Measurements from ENCODE around the gene MAFG.

Gene MAFG

GRCh38 chr17:81888988-81889595 lies 38.4 kb downstream of the MAFG start:
- no peaks in the 10 kb centered on the region for H3K9me2 ChIP-seq (replicated peaks; ENCODE audit: insufficient read depth, low read length)
- H3K9ac ChIP-seq (ENCODE audit: low read length) = no peak overlapping the region
- H3K9me3 ChIP-seq (ENCODE audit: insufficient read depth, low read length) = no peaks in the 10 kb centered on the region
- H3K27ac ChIP-seq (ENCODE audit: low read depth, low read length) = no peak overlapping the region
- H3K79me2 ChIP-seq (ENCODE audit: insufficient read depth, low read length) = peaks cover 68% of the 10 kb centered on the region
- H3K36me3 ChIP-seq (ENCODE audit: low read length) = peaks cover 30% of the 10 kb centered on the region
- H3K4me3 ChIP-seq (ENCODE audit: insufficient read depth, low read length, poor library complexity, severe bottlenecking) = no peak overlapping the region
- TF ChIP-seq CTCF (IDR thresholded peaks at IDR 0.05; ENCODE audit: insufficient read depth, low read length, poor library complexity, severe bottlenecking) (no peak), EZH2phosphoT487 (conservative IDR thresholded peaks at IDR 0.05; ENCODE audit: low read length) (no peak)
- peaks cover 4% of the 10 kb centered on the region; the same call in 1 of the 2 replicates for H4K20me1 ChIP-seq (ENCODE audit: low read depth, low read length)
- no peak overlapping the region for H3K4me2 ChIP-seq (ENCODE audit: low read depth, low read length, poor library complexity, severe bottlenecking)
- no peaks in the 10 kb centered on the region for H3K27me3 ChIP-seq (ENCODE audit: low read length)
- peaks cover 13% of the 10 kb centered on the region for H3F3A ChIP-seq (ENCODE audit: insufficient read depth)
- H2AFZ ChIP-seq (ENCODE audit: low read depth, low read length, severe bottlenecking) = no peak overlapping the region

GRCh38 chr17:81888105-81888987 lies 39.2 kb downstream of the MAFG start:
- Histone ChIP-seq H3K9me2 (replicated peaks; ENCODE audit: insufficient read depth, low read length) (no peaks in the 10 kb centered on the region), H2AFZ (ENCODE audit: low read depth, low read length, severe bottlenecking) (no peak overlapping the region), H3K27ac (ENCODE audit: low read depth, low read length) (no peak overlapping the region), H3K9ac (ENCODE audit: low read length) (no peak overlapping the region), H3K4me3 (ENCODE audit: insufficient read depth, low read length, poor library complexity, severe bottlenecking) (no peak overlapping the region), H3K27me3 (ENCODE audit: low read length) (no peaks in the 10 kb centered on the region), H3K9me3 (ENCODE audit: insufficient read depth, low read length) (no peaks in the 10 kb centered on the region), H3K79me2 (ENCODE audit: insufficient read depth, low read length) (peaks cover 68% of the 10 kb centered on the region), H4K20me1 (ENCODE audit: low read depth, low read length) (peaks cover 4% of the 10 kb centered on the region; the same call in 1 of the 2 replicates), H3K4me2 (ENCODE audit: low read depth, low read length, poor library complexity, severe bottlenecking) (no peak overlapping the region), H3K36me3 (ENCODE audit: low read length) (peaks cover 30% of the 10 kb centered on the region), H3F3A (ENCODE audit: insufficient read depth) (peaks cover 8% of the 10 kb centered on the region)
- TF ChIP-seq EZH2phosphoT487 (conservative IDR thresholded peaks at IDR 0.05; ENCODE audit: low read length) = no peak
- TF ChIP-seq CTCF (IDR thresholded peaks at IDR 0.05; ENCODE audit: insufficient read depth, low read length, poor library complexity, severe bottlenecking) = no peak

- Histone ChIP-seq H3K4me2 (ENCODE audit: low read depth, low read length, poor library complexity, severe bottlenecking) (no peak overlapping the region), H2AFZ (ENCODE audit: low read depth, low read length, severe bottlenecking) (no peak overlapping the region), H3K79me2 (ENCODE audit: insufficient read depth, low read length) (peaks cover 60% of the 10 kb centered on the region), H3K4me3 (ENCODE audit: insufficient read depth, low read length, poor library complexity, severe bottlenecking) (no peak overlapping the region), H3K9me2 (replicated peaks; ENCODE audit: insufficient read depth, low read length) (no peaks in the 10 kb centered on the region), H3K9me3 (ENCODE audit: insufficient read depth, low read length) (no peaks in the 10 kb centered on the region), H4K20me1 (ENCODE audit: low read depth, low read length) (peaks cover 4% of the 10 kb centered on the region; the same call in 1 of the 2 replicates), H3K9ac (ENCODE audit: low read length) (no peak overlapping the region), H3K36me3 (ENCODE audit: low read length) (peaks cover 35% of the 10 kb centered on the region), H3K27ac (ENCODE audit: low read depth, low read length) (no peak overlapping the region), H3K27me3 (ENCODE audit: low read length) (no peaks in the 10 kb centered on the region), H3F3A (ENCODE audit: insufficient read depth) (no peaks in the 10 kb centered on the region)
- TF ChIP-seq EZH2phosphoT487 (conservative IDR thresholded peaks at IDR 0.05; ENCODE audit: low read length) (no peak), CTCF (IDR thresholded peaks at IDR 0.05; ENCODE audit: insufficient read depth, low read length, poor library complexity, severe bottlenecking) (no peak)
Measured at GRCh38 chr17:81885869-81886548, 41.5 kb downstream of the MAFG start.

All from SU-DHL-6 (cell line).